Peyer's patch (tissue), 4 donors: Measurements from ENCODE around the gene ARF4.

ENCODE experiments used
- CTCF ChIP-seq, 6 experiments: fragments of 450-650 bp in 4 of 6; fragments of 200-600 bp in 2 of 6; sonication (generic) in 1 of 6; IDR thresholded peaks; one replicate each; pipeline ENCODE4 v1.5.1; 2017 to 2019; ENCODE audit warnings: antibody characterized with exemption in 6 of 6, mild to moderate bottlenecking in 3 of 6, moderate library complexity in 1 of 6
- POLR2A ChIP-seq, 2 donors: fragments of 450-650 bp; IDR thresholded peaks; one replicate each; pipeline ENCODE4 v1.5.1; 2017; ENCODE audit warnings: antibody characterized with exemption in 2 of 2, mild to moderate bottlenecking in 2 of 2, moderate library complexity in 2 of 2

GRCh38 chr3:57594576-57594975, 2.6 kb downstream of the ARF4 start:
- TF ChIP-seq CTCF (IDR thresholded peaks at IDR 0.05) = no peak
- no peak for TF ChIP-seq POLR2A (IDR thresholded peaks at IDR 0.05)
